Sigmoid colon (tissue), 3 donors: Measurements from ENCODE around the gene HPS6.

Experiments used
- POLR2A ChIP-seq, 2 donors: fragments of 450-650 bp; IDR thresholded peaks; one replicate each; pipeline ENCODE4 v1.6.1; 2016; ENCODE audit warnings: antibody characterized with exemption in 2 of 2, mild to moderate bottlenecking in 2 of 2, moderate library complexity in 2 of 2
- TF ChIP-seq, protein P1 (sequence below), 4 experiments: fragments of 450-650 bp in 3 of 4; fragments of 200-600 bp in 1 of 4; IDR thresholded peaks; one replicate each; pipeline ENCODE4 v1.5.1; 2016 to 2019; ENCODE audit warnings: antibody characterized with exemption in 4 of 4, mild to moderate bottlenecking in 3 of 4, moderate library complexity in 2 of 4

DNA sequence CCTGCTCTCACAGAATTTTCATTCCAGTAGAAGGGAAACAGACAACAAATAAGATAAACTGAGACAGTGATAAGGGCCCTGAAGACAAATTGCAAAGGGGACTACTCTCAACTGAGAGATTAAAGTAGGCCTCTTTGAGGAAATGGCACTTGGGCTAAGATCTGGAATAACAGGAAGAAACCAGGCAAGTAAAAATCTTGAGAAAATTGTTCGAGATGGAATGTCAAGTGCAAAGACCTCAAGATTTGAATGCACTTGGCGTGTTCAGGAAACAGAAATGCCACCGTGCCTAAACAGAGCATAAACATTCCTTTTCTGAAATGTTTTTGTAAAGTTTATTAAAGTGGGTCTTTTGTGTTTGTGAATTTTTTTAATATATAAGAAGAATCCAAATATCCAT, 19.9 kb upstream of the HPS6 start:
- TF ChIP-seq, protein P1, sequence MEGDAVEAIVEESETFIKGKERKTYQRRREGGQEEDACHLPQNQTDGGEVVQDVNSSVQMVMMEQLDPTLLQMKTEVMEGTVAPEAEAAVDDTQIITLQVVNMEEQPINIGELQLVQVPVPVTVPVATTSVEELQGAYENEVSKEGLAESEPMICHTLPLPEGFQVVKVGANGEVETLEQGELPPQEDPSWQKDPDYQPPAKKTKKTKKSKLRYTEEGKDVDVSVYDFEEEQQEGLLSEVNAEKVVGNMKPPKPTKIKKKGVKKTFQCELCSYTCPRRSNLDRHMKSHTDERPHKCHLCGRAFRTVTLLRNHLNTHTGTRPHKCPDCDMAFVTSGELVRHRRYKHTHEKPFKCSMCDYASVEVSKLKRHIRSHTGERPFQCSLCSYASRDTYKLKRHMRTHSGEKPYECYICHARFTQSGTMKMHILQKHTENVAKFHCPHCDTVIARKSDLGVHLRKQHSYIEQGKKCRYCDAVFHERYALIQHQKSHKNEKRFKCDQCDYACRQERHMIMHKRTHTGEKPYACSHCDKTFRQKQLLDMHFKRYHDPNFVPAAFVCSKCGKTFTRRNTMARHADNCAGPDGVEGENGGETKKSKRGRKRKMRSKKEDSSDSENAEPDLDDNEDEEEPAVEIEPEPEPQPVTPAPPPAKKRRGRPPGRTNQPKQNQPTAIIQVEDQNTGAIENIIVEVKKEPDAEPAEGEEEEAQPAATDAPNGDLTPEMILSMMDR (IDR thresholded peaks at IDR 0.05) = no peak
- TF ChIP-seq POLR2A (IDR thresholded peaks at IDR 0.05) = no peak
